NCI-H2081 treated with DMSO at 0.1 percent for 48 hours (cell line): ENCODE results near the gene VRK1.

Experiments used
- DNase-seq: peaks from one replicate; lab custom pipeline; 2025; lab: John Stamatoyannopoulos, UW

VRK1 gene

DNA sequence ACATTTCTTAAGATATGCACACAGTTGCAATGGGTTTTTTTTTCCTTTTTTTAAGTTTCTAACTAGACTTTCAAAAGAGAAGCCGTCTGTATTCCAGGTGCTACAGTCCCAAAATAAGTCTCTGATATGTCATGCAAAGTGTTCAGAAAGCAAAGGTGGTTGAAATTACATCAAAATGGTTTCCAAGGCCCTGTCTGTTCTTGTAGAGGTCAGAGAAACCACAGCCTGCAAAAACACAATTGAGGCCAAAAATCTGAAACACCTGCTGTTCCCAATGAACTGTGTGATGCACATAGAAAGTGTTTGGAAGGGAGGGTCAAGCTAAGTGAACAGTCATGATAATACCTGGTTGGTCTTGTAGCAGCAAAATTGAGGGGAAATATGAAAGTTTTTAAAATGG, 91.0 kb downstream of the VRK1 start:
- DNase-seq: no peak

DNA sequence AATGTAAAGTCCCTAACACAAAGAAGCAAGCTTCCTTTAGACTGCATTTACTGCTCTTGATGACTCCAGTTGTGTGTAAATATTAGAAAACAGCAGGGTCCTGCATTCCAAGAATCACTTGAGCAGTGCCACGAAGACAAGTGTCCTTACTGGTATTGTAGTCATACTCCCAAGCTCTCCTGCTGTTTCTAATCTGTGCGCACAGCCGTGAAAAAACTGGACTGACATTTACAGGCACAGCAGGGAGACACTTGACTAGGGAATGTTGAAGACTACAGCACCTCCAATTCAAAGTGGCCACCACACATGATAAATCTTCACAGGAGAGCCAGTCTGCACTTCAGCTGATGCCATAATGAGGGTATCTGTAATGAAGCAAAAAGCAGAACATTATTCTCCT, 91.4 kb downstream of the VRK1 start:
- DNase-seq: no peak

GRCh38 chr14:96889091-96889490, 91.9 kb downstream of the VRK1 start:
- no peak for DNase-seq

- no peak for DNase-seq
Observed at GRCh38 chr14:96893966-96894622, 96.9 kb downstream of the VRK1 start.

DNA sequence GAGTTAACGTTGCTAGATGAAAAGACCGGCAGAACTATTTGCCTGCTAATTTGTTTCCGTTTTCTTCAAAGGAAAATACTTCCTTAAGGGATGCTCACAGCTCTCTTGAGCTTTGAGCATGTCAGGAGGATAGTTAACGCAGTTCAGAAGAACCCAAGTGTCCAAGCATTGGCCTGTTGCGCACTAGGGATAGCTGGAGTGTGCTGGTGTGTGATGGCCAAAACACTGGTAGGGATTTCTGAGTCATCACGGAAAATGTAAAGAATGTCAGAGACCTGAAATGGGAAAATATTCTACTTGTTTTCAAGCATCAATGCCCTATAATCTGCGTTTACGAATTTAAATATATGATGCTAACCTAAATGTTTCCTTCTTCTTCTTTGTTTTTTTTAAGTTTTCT, 97.8 kb downstream of the VRK1 start:
- DNase-seq: no peak

- DNase-seq: no peak
Observed at GRCh38 chr14:96895658-96896271, 98.6 kb downstream of the VRK1 start.

DNA sequence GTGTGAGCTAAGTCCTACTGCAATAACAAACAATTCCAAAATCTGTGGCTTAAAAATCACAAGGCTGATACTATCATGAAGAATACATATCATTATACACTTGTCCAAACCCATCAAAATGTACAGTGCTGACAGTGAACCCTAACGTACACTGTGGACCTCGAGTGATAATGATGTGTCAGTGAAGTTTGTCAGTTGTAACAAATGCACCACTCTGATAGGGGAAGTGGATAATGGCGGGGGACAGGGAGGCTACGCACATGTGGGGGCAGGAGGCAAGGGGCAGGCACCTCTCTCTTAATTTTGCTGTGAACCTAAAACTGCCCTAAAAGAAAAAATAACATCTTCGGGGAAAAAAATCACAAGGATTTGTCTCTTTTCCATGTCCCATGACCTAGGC, 100.0 kb downstream of the VRK1 start:
- DNase-seq: no peak

- DNase-seq: no peak
Observed at GRCh38 chr14:96901227-96901626, 104.0 kb downstream of the VRK1 start.

GRCh38 chr14:96902004-96902403, 104.8 kb downstream of the VRK1 start:
- DNase-seq: no peak

- DNase-seq: no peak
Observed at GRCh38 chr14:96903444-96904023, 106.4 kb downstream of the VRK1 start.

GRCh38 chr14:96904201-96904600, 107.0 kb downstream of the VRK1 start:
- DNase-seq: no peak

DNA sequence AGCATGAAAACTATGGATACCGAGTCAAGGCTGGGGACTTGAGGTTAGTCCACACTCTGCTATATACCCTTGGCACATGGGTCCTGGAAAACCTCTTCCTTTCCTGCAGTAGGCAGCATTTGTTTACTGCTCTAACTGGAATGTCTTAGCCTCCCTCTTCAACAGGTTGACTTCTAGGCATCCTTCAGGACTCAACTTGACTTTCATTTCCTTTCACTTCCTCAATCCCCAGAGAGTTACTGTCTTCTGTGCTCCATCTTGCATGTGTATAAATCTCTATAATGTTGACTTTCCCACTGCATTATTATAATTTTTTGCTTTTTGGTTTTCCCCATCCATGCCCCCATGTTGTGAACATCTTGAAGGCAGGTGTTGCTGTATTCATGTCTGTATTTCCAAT, 107.9 kb downstream of the VRK1 start:
- no peak for DNase-seq

DNA sequence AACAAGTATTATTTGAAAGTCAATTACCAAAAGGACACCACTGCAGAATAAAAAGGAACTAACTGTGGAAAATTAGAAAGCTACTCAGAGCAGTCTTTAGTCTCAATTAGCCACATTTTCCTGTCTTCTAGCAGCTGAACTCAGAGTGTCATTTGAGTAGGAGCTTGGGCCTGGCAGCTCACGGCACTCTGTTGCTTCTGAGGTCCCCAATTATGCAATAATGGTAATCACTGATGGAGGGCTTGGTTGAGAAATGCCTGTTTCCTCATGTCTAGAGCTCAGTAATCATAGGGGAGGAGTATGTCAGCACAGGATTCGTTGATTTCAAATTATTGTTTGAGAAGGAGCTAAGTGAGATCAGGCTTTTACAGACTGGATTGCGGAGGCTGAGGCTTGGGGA, 108.6 kb downstream of the VRK1 start:
- DNase-seq: no peak

- DNase-seq: no peak
Observed at GRCh38 chr14:96906434-96906833, 109.3 kb downstream of the VRK1 start.

DNA sequence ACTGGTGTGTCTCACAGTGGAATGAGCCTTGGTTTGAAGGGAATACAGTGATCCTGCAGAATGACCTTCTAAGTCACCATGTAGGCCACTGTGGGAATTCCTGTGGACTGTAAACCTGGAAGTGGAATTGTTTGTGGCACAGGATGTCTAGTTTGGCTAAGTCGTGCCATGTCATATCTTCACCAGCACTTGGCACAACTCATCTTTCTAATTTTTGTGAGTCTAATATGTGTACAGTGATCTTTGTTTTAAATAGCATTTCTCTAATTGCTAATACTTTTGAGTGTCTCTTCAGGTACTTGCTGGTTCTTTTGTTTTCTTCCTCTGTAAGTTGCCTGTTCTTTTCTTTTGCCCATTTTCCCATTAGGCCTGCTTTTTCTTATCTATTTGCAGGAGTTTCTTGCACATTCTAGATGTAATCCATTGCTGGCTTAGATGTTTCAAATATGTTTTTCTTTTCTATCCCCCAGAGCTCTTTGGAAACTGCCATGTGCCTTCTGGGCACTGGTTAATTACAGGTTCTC, 112.7 kb downstream of the VRK1 start:
- no peak for DNase-seq

DNA sequence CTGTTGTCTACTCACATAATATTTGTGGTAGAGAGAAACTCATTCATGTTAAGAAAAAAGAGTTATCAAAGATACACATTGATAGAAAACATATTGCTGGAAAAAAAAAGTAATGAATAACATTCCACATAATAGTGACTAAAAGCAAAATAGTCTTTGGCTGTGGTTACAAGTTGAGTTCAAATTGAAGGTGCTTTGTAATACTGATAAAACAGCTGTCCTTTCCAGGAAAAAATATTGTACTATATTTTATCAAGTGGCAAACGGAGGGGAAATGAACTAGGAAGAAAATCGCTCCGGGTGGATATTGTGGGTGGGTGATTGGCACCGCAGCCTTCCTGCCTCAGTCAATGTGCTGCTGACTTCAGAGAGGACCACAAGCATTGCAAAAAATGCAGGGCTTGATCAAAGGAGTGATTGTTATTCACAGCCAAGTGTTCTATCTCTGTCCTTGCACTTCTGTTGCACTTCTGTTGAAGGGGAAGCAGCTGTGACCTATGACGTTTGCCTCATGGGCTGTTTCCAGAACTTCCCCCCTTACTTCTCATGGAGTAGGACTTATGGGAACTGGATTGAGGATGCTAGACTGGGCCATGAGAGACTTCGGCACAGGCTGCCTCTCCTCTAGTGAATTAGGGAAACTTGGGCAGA, 114.4 kb downstream of the VRK1 start:
- no peak for DNase-seq

DNA sequence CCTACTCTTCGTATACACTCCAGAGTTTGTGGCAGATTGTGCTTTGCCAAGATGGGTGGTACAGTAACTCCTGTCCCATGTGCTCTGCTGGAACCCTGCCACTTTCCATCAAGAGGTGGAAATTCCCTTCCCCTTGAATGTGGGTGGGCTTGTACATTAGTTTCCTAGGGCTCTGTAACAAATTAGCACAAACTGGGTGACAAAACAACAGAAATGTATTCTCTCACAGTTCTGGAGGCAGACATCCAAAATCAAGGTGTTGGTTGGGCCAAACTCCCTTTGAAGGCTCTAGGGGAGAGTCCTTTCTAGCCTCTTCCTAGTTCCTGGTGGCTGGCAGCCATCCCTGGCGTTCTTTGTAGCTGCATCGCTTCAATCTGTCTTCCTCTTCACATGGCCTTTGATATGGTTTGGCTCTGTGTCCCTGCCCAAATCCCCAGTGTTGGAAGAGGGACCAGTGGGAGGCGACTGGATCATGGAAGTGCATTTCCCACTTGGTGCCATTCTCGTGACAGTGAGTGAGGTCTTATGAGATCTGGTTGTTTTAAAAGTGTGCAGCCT, 117.5 kb downstream of the VRK1 start:
- DNase-seq: no peak

GRCh38 chr14:96915478-96915877, 118.3 kb downstream of the VRK1 start:
- no peak for DNase-seq

GRCh38 chr14:96916751-96917150, 119.6 kb downstream of the VRK1 start:
- DNase-seq: no peak

GRCh38 chr14:96917442-96917963, 120.3 kb downstream of the VRK1 start:
- no peak for DNase-seq

GRCh38 chr14:96920023-96920422, 122.8 kb downstream of the VRK1 start:
- no peak for DNase-seq

GRCh38 chr14:96920820-96921219, 123.6 kb downstream of the VRK1 start:
- DNase-seq: no peak
